ENCODE results near the gene DHRS2.

Gene DHRS2

DNA sequence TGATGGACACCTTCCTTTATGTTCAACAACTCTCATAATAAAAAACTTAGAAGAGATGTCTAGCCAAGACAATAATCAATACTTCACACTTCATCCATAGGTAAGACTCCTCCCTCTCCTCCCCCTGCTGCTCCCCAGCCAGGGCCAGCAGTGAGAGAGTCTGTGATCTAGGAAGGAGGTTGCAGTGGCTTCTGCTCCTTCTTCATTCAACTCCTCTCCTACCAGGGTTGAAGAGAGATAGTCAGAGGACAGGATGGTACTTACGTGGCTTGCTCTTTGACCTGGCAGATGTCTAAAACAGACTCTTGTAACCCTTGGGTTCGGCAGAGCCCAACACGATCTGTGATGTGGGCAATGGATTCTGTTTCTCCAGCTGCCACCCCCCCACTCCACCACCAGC lies 31.0 kb downstream of the DHRS2 start:
- no peak for DNase-seq
- H3K4me3 ChIP-seq (ENCODE audit: control insufficient read depth in 1 of 7, extremely low read depth in 1 of 7, insufficient read depth in 4 of 7, low read depth in 2 of 7, low read length in 6 of 7): no peak overlapping the region
- WGBS (ENCODE audit: insufficient coverage): 100% methylated on average over 2 of the region's 3 CpGs
- POLR2A ChIA-PET: no interaction called here
- H3K27me3 ChIP-seq (replicated peaks in 2 of 5; ENCODE audit: control insufficient read depth in 4 of 5, insufficient read depth in 5 of 5, low read length in 4 of 5): peaks cover 0 to 4% (median 0%) of the 10 kb centered on the region in 5 experiments
- no peaks in the 10 kb centered on the region for H3K9me3 ChIP-seq (ENCODE audit: control extremely low read depth in 1 of 5, control insufficient read depth in 4 of 5, insufficient read depth in 2 of 5, low read depth in 1 of 5, low read length in 4 of 5)
- no peak overlapping the region for H3K27ac ChIP-seq (ENCODE audit: insufficient read depth in 1 of 2, low read depth in 1 of 2, low read length in 2 of 2, poor library complexity in 1 of 2, severe bottlenecking in 2 of 2)
- no peaks in the 10 kb centered on the region for H3K36me3 ChIP-seq (ENCODE audit: control insufficient read depth in 4 of 4, insufficient read depth in 4 of 4, low read length in 3 of 4)
- no peaks in the 10 kb centered on the region for H3K4me1 ChIP-seq (ENCODE audit: control extremely low read depth in 1 of 4, control insufficient read depth in 4 of 4, insufficient read depth in 4 of 4, low read length in 3 of 4)
- CTCF ChIA-PET: interaction anchor here (0.9 to 6.1 kb wide), 11 partner anchors 21 to 266 kb away, joined by 3 to 56 read pairs (median 4); no protein-coding TSS in a partner anchor

DNA sequence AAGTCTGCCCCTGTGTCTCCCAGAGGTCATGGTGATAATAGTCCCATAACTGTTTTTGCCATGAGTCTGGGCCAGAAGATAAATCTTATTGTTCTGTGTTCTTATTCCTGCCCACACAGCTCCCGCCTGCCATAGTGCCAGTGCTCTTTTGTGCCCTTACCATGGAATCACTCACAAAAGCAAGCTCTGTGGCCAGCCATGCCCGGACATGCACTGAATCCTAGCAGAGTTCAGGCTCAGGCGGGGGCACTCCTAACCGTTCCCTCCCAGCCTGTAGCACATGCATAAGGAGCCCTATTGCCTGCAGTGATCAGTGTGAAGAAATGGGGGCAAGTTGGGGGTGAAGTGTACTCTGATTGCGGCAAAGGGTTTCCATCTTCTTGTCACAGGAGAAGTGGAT lies 33.3 kb downstream of the DHRS2 start:
- Histone ChIP-seq H3K9me3 (ENCODE audit: control extremely low read depth in 1 of 5, control insufficient read depth in 4 of 5, insufficient read depth in 2 of 5, low read depth in 1 of 5, low read length in 4 of 5) (no peaks in the 10 kb centered on the region), H3K27ac (ENCODE audit: insufficient read depth in 1 of 2, low read depth in 1 of 2, low read length in 2 of 2, poor library complexity in 1 of 2, severe bottlenecking in 2 of 2) (no peak overlapping the region), H3K27me3 (replicated peaks in 2 of 5; ENCODE audit: control insufficient read depth in 4 of 5, insufficient read depth in 5 of 5, low read length in 4 of 5) (peaks cover 0 to 2% (median 0%) of the 10 kb centered on the region in 5 experiments), H3K4me3 (ENCODE audit: control insufficient read depth in 1 of 7, extremely low read depth in 1 of 7, insufficient read depth in 4 of 7, low read depth in 2 of 7, low read length in 6 of 7) (no peak overlapping the region), H3K4me1 (ENCODE audit: control extremely low read depth in 1 of 4, control insufficient read depth in 4 of 4, insufficient read depth in 4 of 4, low read length in 3 of 4) (no peaks in the 10 kb centered on the region), H3K36me3 (ENCODE audit: control insufficient read depth in 4 of 4, insufficient read depth in 4 of 4, low read length in 3 of 4) (no peaks in the 10 kb centered on the region)
- no peak for DNase-seq
- ChIA-PET CTCF (interaction anchor here (0.7 to 1.2 kb wide), 3 partner anchors 21 to 242 kb away, joined by 3 to 5 read pairs (median 3); no protein-coding TSS in a partner anchor), POLR2A (no interaction called here)
- 93% methylated on average over 5 of the region's 5 CpGs for WGBS (ENCODE audit: insufficient coverage)

DNA sequence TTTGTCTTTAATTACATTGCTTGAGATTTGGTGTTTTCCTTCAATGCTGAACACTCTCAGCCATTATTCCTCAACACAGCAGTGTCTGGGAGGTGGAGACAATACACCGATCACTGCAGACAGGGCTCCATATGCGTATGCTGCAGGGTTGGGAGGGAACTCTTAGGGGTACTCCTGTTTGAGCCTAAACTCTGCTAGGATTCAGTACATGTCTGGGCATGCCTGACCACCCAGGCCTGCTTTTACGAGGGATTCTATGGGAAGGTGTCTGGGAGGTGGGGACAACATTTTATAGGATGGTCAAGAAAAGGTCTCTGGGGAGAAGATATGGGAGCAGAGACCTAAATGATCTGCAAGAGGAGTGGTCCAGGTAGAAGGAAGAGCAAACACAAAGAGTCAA lies 34.3 kb downstream of the DHRS2 start:
- H3K36me3 ChIP-seq (ENCODE audit: control insufficient read depth in 4 of 4, insufficient read depth in 4 of 4, low read length in 3 of 4): no peaks in the 10 kb centered on the region
- POLR2A ChIA-PET: no interaction called here
- no peak overlapping the region for H3K4me3 ChIP-seq (ENCODE audit: control insufficient read depth in 1 of 7, extremely low read depth in 1 of 7, insufficient read depth in 4 of 7, low read depth in 2 of 7, low read length in 6 of 7)
- H3K27ac ChIP-seq (ENCODE audit: insufficient read depth in 1 of 2, low read depth in 1 of 2, low read length in 2 of 2, poor library complexity in 1 of 2, severe bottlenecking in 2 of 2): no peak overlapping the region
- H3K4me1 ChIP-seq (ENCODE audit: control extremely low read depth in 1 of 4, control insufficient read depth in 4 of 4, insufficient read depth in 4 of 4, low read length in 3 of 4): no peaks in the 10 kb centered on the region
- H3K27me3 ChIP-seq (replicated peaks in 2 of 5; ENCODE audit: control insufficient read depth in 4 of 5, insufficient read depth in 5 of 5, low read length in 4 of 5): peaks cover 0 to 2% (median 0%) of the 10 kb centered on the region in 5 experiments
- CTCF ChIA-PET: interaction anchor here (1.2 kb wide), 1 partner anchor 20 kb away, joined by 3 read pairs; no protein-coding TSS in a partner anchor
- no peaks in the 10 kb centered on the region for H3K9me3 ChIP-seq (ENCODE audit: control extremely low read depth in 1 of 5, control insufficient read depth in 4 of 5, insufficient read depth in 2 of 5, low read depth in 1 of 5, low read length in 4 of 5)
- DNase-seq: no peak
- 93% methylated on average over 2 of the region's 3 CpGs for WGBS (ENCODE audit: insufficient coverage)

DNA sequence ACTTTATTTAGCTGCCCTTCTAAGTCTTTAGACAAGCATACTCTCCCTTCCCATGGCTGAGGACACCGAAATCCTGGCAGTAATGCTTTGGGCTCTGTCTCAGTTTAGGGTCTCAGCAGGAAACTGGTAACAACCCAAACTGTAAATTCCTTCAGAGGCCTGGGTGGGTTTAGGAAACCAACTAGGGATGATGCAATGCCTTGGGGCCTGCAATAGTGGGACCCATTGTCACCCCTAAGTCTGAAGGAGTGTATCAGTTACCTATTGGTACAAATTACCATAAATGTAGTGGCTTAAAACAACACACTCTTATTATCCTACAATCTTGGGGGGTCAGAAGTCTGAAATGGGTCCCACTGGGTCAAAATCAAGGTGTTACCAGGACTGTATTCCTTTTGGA lies 36.0 kb downstream of the DHRS2 start:
- H3K9me3 ChIP-seq (ENCODE audit: control extremely low read depth in 1 of 5, control insufficient read depth in 4 of 5, insufficient read depth in 2 of 5, low read depth in 1 of 5, low read length in 4 of 5): no peaks in the 10 kb centered on the region
- WGBS (ENCODE audit: insufficient coverage): 100% methylated on average over 1 of the region's 1 CpG
- ChIA-PET POLR2A (no interaction called here), CTCF (no interaction called here)
- no peaks in the 10 kb centered on the region for H3K4me1 ChIP-seq (ENCODE audit: control extremely low read depth in 1 of 4, control insufficient read depth in 4 of 4, insufficient read depth in 4 of 4, low read length in 3 of 4)
- peaks cover 0 to 1% (median 0%) of the 10 kb centered on the region in 5 experiments for H3K27me3 ChIP-seq (replicated peaks in 2 of 5; ENCODE audit: control insufficient read depth in 4 of 5, insufficient read depth in 5 of 5, low read length in 4 of 5)
- no peaks in the 10 kb centered on the region for H3K36me3 ChIP-seq (ENCODE audit: control insufficient read depth in 4 of 4, insufficient read depth in 4 of 4, low read length in 3 of 4)
- H3K4me3 ChIP-seq (ENCODE audit: control insufficient read depth in 1 of 7, extremely low read depth in 1 of 7, insufficient read depth in 4 of 7, low read depth in 2 of 7, low read length in 6 of 7): no peak overlapping the region
- no peak for DNase-seq
- no peak overlapping the region for H3K27ac ChIP-seq (ENCODE audit: insufficient read depth in 1 of 2, low read depth in 1 of 2, low read length in 2 of 2, poor library complexity in 1 of 2, severe bottlenecking in 2 of 2)

DNA sequence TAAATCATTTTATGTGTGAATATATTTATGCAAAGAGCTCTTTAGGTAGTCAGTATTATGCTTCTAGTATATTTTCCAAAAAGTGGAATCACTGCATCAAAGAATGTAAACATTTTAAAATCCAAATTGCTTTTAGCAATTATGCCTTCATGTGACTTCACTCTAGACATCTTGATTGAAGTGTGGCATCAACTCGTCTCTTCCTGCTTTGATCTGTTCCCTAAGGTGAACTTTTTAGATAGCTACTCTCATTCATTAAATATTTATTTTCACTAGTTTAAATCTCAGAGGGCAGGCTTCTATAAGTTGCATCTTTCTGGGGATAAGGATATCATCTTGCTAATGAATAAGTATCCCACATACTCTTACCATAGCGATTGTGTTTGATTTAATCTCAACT lies 39.2 kb downstream of the DHRS2 start:
- H3K9me3 ChIP-seq (ENCODE audit: control extremely low read depth in 1 of 5, control insufficient read depth in 4 of 5, insufficient read depth in 2 of 5, low read depth in 1 of 5, low read length in 4 of 5): no peaks in the 10 kb centered on the region
- no peak for DNase-seq
- CTCF ChIA-PET: interaction anchor here (1.1 to 1.8 kb wide), 3 partner anchors 10 to 235 kb away, joined by 3 to 7 read pairs (median 3); no protein-coding TSS in a partner anchor
- no peak overlapping the region for H3K27ac ChIP-seq (ENCODE audit: insufficient read depth in 1 of 2, low read depth in 1 of 2, low read length in 2 of 2, poor library complexity in 1 of 2, severe bottlenecking in 2 of 2)
- 100% methylated on average over 1 of the region's 2 CpGs for WGBS (ENCODE audit: insufficient coverage)
- H3K27me3 ChIP-seq (replicated peaks in 2 of 5; ENCODE audit: control insufficient read depth in 4 of 5, insufficient read depth in 5 of 5, low read length in 4 of 5): peaks cover 0 to 2% (median 0%) of the 10 kb centered on the region in 5 experiments
- no peaks in the 10 kb centered on the region for H3K4me1 ChIP-seq (ENCODE audit: control extremely low read depth in 1 of 4, control insufficient read depth in 4 of 4, insufficient read depth in 4 of 4, low read length in 3 of 4)
- no peak overlapping the region for H3K4me3 ChIP-seq (ENCODE audit: control insufficient read depth in 1 of 7, extremely low read depth in 1 of 7, insufficient read depth in 4 of 7, low read depth in 2 of 7, low read length in 6 of 7)
- POLR2A ChIA-PET: no interaction called here
- no peaks in the 10 kb centered on the region for H3K36me3 ChIP-seq (ENCODE audit: control insufficient read depth in 4 of 4, insufficient read depth in 4 of 4, low read length in 3 of 4)

DNA sequence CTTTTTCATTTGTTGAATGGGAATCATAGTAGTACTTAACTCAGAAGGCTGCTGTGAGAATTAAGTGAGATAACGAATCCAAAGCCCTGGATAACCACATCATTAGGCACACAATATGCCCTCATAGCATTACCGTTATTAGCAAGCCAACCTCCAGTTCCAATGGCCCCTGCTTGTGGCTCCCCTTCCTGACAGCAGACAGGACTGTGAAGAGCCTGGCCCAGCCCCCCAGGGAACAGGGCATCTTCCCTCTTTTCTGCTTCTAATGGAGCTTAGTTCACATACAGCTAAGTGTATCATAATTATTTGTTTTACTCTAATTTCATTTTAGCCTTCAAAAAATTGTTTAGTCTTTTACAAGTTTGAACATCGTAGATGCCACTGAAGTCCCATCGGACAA lies 39.7 kb downstream of the DHRS2 start:
- Histone ChIP-seq H3K9me3 (ENCODE audit: control extremely low read depth in 1 of 5, control insufficient read depth in 4 of 5, insufficient read depth in 2 of 5, low read depth in 1 of 5, low read length in 4 of 5) (no peaks in the 10 kb centered on the region), H3K4me1 (ENCODE audit: control extremely low read depth in 1 of 4, control insufficient read depth in 4 of 4, insufficient read depth in 4 of 4, low read length in 3 of 4) (no peaks in the 10 kb centered on the region), H3K27ac (ENCODE audit: insufficient read depth in 1 of 2, low read depth in 1 of 2, low read length in 2 of 2, poor library complexity in 1 of 2, severe bottlenecking in 2 of 2) (no peak overlapping the region), H3K4me3 (ENCODE audit: control insufficient read depth in 1 of 7, extremely low read depth in 1 of 7, insufficient read depth in 4 of 7, low read depth in 2 of 7, low read length in 6 of 7) (no peak overlapping the region), H3K36me3 (ENCODE audit: control insufficient read depth in 4 of 4, insufficient read depth in 4 of 4, low read length in 3 of 4) (no peaks in the 10 kb centered on the region), H3K27me3 (replicated peaks in 2 of 5; ENCODE audit: control insufficient read depth in 4 of 5, insufficient read depth in 5 of 5, low read length in 4 of 5) (peaks cover 0 to 2% (median 0%) of the 10 kb centered on the region in 5 experiments)
- WGBS (ENCODE audit: insufficient coverage): 71% methylated on average over 1 of the region's 4 CpGs
- no peak for DNase-seq
- CTCF ChIA-PET: interaction anchor here (1.1 to 1.8 kb wide), 3 partner anchors 10 to 235 kb away, joined by 3 to 7 read pairs (median 3); no protein-coding TSS in a partner anchor
- POLR2A ChIA-PET: no interaction called here

DNA sequence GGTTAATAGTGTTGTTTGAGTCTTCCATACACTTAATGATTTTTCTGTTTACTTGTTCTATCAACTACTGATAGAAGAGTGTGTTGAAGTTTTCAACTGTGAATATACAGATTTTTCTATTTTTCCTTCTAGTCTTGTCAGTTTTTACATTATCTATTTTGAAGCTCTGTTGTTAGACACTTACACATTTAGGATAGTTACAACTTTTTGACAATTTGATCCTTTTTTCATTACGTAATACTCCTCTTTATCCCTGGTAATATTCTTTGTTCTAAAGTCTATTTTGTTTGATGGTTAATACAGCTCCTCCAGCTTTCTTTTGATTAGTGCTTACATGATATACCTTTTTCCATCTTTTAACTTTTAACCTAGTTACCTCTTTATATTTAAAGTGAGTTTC lies 45.2 kb downstream of the DHRS2 start:
- Histone ChIP-seq H3K27ac (ENCODE audit: insufficient read depth in 1 of 2, low read depth in 1 of 2, low read length in 2 of 2, poor library complexity in 1 of 2, severe bottlenecking in 2 of 2) (no peak overlapping the region), H3K27me3 (replicated peaks in 2 of 5; ENCODE audit: control insufficient read depth in 4 of 5, insufficient read depth in 5 of 5, low read length in 4 of 5) (peaks cover 0 to 2% (median 0%) of the 10 kb centered on the region in 5 experiments), H3K9me3 (ENCODE audit: control extremely low read depth in 1 of 5, control insufficient read depth in 4 of 5, insufficient read depth in 2 of 5, low read depth in 1 of 5, low read length in 4 of 5) (no peaks in the 10 kb centered on the region), H3K4me3 (ENCODE audit: control insufficient read depth in 1 of 7, extremely low read depth in 1 of 7, insufficient read depth in 4 of 7, low read depth in 2 of 7, low read length in 6 of 7) (no peak overlapping the region), H3K36me3 (ENCODE audit: control insufficient read depth in 4 of 4, insufficient read depth in 4 of 4, low read length in 3 of 4) (no peaks in the 10 kb centered on the region), H3K4me1 (ENCODE audit: control extremely low read depth in 1 of 4, control insufficient read depth in 4 of 4, insufficient read depth in 4 of 4, low read length in 3 of 4) (no peaks in the 10 kb centered on the region)
- DNase-seq: no peak
- WGBS (ENCODE audit: insufficient coverage): no CpG with 5 or more reads among the region's 1 CpG
- CTCF ChIA-PET: interaction anchor here (0.6 to 1.6 kb wide), 5 partner anchors 10 to 70 kb away, joined by 3 to 4 read pairs (median 3); no protein-coding TSS in a partner anchor
- POLR2A ChIA-PET: interaction anchor here (0.6 kb wide), 1 partner anchor 25 kb away, joined by 3 read pairs; no protein-coding TSS in a partner anchor
